GM12878 (cell line): ENCODE measurements around the gene AASDH. TPM values are rescaled to one million over a fixed set of nuclear protein-coding genes. Genes with fewer than 3 reads are reported as not detected.

Experiments
- ATAC-seq: fragments of 200-7000 bp; cut with Tn5 transposase; 3 replicates; pipeline ENCODE4 v1.9.1; 2020; ENCODE audit warnings: mild to moderate bottlenecking, moderate library complexity
- BruUV-seq: library from RNA; stranded (reverse); fragments of 400-500 nt; replicated peaks from 2 replicates; lab custom pipeline; 2021; lab: Mats Ljungman, UMichigan
- CTCF ChIA-PET: fragments of 300-600 bp; sonication (Branson Sonifier 250); formaldehyde crosslinking; extraction: SDS; loops from one replicate; lab custom pipeline; 2021; ENCODE audit warnings: inconsistent platforms; lab: Yijun Ruan, JAX
- POLR2A ChIA-PET: fragments of 350-600 bp; formaldehyde crosslinking; extraction: SDS; loops from one replicate; lab custom pipeline; 2021; ENCODE audit warnings: inconsistent platforms; lab: Charles Lee
- RAD21 ChIA-PET: fragments of 300-600 bp; sonication (Branson Sonifier 250); formaldehyde crosslinking; loops from one replicate; lab custom pipeline; 2023; ENCODE audit warnings: antibody characterized with exemption; ENCODE audit not compliant: unreplicated experiment; lab: Charles Lee
- SMC1A ChIA-PET: fragments of 300-600 bp; sonication (Branson Sonifier 250); formaldehyde crosslinking; loops from one replicate; lab custom pipeline; 2023; ENCODE audit not compliant: unreplicated experiment, uncharacterized antibody; lab: Charles Lee
- DNase-seq: peaks from one replicate; pipeline ENCODE4 v3.0.0-alpha.2; 2011; ENCODE audit warnings: low read depth, low spot score
- FAIRE-seq: peaks from 3 replicates; lab custom pipeline; 2011; peaks lifted over from hg19 to GRCh38; lab: Jason Lieb, UNC
- H2AFZ ChIP-seq: 2 replicates; pipeline ENCODE4 v1.6.0; 2011; ENCODE audit warnings: low read depth, low read length, control low read depth; ENCODE audit not compliant: control insufficient read depth
- H3K27ac ChIP-seq: 2 replicates; pipeline ENCODE4 v1.5.1; 2011; ENCODE audit warnings: control low read depth; ENCODE audit not compliant: control insufficient read depth, insufficient read depth
- H3K27me3 ChIP-seq, 2 experiments: replicated peaks in 1 of 2; 2 replicates each; pipeline versions ENCODE4 v1.6.0 to v1.6.1; 2011; ENCODE audit warnings: low read length in 1 of 2; ENCODE audit not compliant: control insufficient read depth in 2 of 2, insufficient read depth in 2 of 2
- H3K36me3 ChIP-seq, 2 experiments: 2 replicates each; pipeline ENCODE4 v1.5.1; 2011; ENCODE audit warnings: low read length in 1 of 2; ENCODE audit not compliant: control insufficient read depth in 2 of 2, insufficient read depth in 2 of 2
- H3K4me1 ChIP-seq: 2 replicates; pipeline ENCODE4 v1.6.1; 2011; ENCODE audit warnings: mild to moderate bottlenecking, low read length, moderate library complexity, mixed read lengths; ENCODE audit not compliant: control insufficient read depth, insufficient read depth
- H3K4me2 ChIP-seq: 2 replicates; pipeline ENCODE4 v1.6.0; 2011; ENCODE audit warnings: control low read depth; ENCODE audit not compliant: control insufficient read depth, insufficient read depth
- H3K4me3 ChIP-seq: fragments of 200-600 bp; sonication (generic); 2 replicates; pipeline ENCODE4 v1.5.1; 2016
- H3K79me2 ChIP-seq: 2 replicates; pipeline ENCODE4 v1.6.0; 2011; ENCODE audit warnings: low read length; ENCODE audit not compliant: control insufficient read depth, insufficient read depth
- H3K9ac ChIP-seq: 2 replicates; pipeline ENCODE4 v1.8.0; 2011; ENCODE audit warnings: low read length, control low read depth, mixed read lengths; ENCODE audit not compliant: control insufficient read depth, insufficient read depth
- H3K9me3 ChIP-seq: replicated peaks from 3 replicates; pipeline ENCODE4 v1.5.1; 2011; ENCODE audit warnings: mild to moderate bottlenecking, low read length; ENCODE audit not compliant: control insufficient read depth, insufficient read depth
- H4K20me1 ChIP-seq: 2 replicates; pipeline ENCODE4 v1.6.0; 2011; ENCODE audit not compliant: control insufficient read depth, insufficient read depth
- BACH1 ChIP-seq: fragments of 450-650 bp; IDR thresholded peaks from 2 replicates; pipeline ENCODE4 v1.6.1; 2017; ENCODE audit warnings: mild to moderate bottlenecking, borderline replicate concordance
- BRCA1 ChIP-seq: IDR thresholded peaks from 2 replicates; pipeline ENCODE4 v1.6.1; 2011; ENCODE audit warnings: low read depth, low read length, improper control_type of control experiment
- EGR1 ChIP-seq, 2 experiments: IDR thresholded peaks; 1 replicate in 1 of 2; 2 replicates in 1 of 2; pipeline ENCODE4 v1.6.1; 2011 to 2012; ENCODE audit warnings: low read depth in 2 of 2, low read length in 2 of 2, borderline replicate concordance in 1 of 2, mild to moderate bottlenecking in 1 of 2, moderate library complexity in 1 of 2
- FOXM1 ChIP-seq: IDR thresholded peaks from 2 replicates; pipeline ENCODE4 v1.6.1; 2012; ENCODE audit warnings: low read depth, mild to moderate bottlenecking, inconsistent platforms, low read length, moderate library complexity
- JUNB ChIP-seq: IDR thresholded peaks from 2 replicates; pipeline ENCODE4 v1.6.1; 2016; ENCODE audit warnings: antibody characterized with exemption, mild to moderate bottlenecking
- MYB ChIP-seq: fragments of 150-350 bp; IDR thresholded peaks from 2 replicates; pipeline ENCODE4 v1.6.1; 2014; ENCODE audit warnings: mild to moderate bottlenecking, low read depth, low read length, borderline replicate concordance
- PML ChIP-seq: IDR thresholded peaks from 2 replicates; pipeline ENCODE4 v1.6.1; 2012; ENCODE audit warnings: low read length, inconsistent platforms
- POLR2AphosphoS5 ChIP-seq: IDR thresholded peaks from 2 replicates; pipeline ENCODE4 v1.6.1; 2011; ENCODE audit warnings: mild to moderate bottlenecking, low read length, inconsistent platforms
- RAD51 ChIP-seq: fragments of 450-650 bp; IDR thresholded peaks from 2 replicates; pipeline ENCODE4 v1.6.1; 2016; ENCODE audit warnings: moderate library complexity, mild to moderate bottlenecking, inconsistent platforms
- SREBF1 ChIP-seq: IDR thresholded peaks from 2 replicates; pipeline ENCODE4 v1.6.1; 2012; ENCODE audit warnings: mild to moderate bottlenecking, low read length
- ZSCAN29 ChIP-seq: fragments of 450-650 bp; IDR thresholded peaks from 2 replicates; pipeline ENCODE4 v1.6.1; 2017; ENCODE audit warnings: mild to moderate bottlenecking, moderate library complexity
- WGBS: methylation state at CpG from one replicate; pipeline ENCODE4 v1.1.6; 2016; ENCODE audit warnings: low lambda C conversion rate; ENCODE audit not compliant: insufficient replicate concordance, insufficient coverage; ENCODE audit errors: missing lambda C conversion rate; 5-methylcytosine and 5-hydroxymethylcytosine counted together
- in situ Hi-C: fragments of 300-500 bp; cut with MboI; formaldehyde crosslinking; loops from 9 replicates; pipeline ENCODE4 v1.14.3; 2018; ENCODE audit warnings: mixed read lengths
- intact Hi-C: fragments of 100-400 bp; cut with micrococcal nuclease; formaldehyde crosslinking; loops from one replicate; pipeline ENCODE4 v1.14.2; 2022; ENCODE audit not compliant: unreplicated experiment
- polyA plus RNA-seq, 11 experiments: library from polyadenylated mRNA; depleted of rRNA in 4 of 11; unstranded in 6 of 11; stranded (reverse) in 5 of 11; fragments of >200 nt; fragmentation: Nextera tagmentation in 4 of 11; fragmentation: Illumina TruSeq in 1 of 11; extraction: Ambion mirVana in 4 of 11; extraction: Trizol in 1 of 11; gene quantifications; 1 replicate in 1 of 11; 2 replicates in 10 of 11; pipeline versions ENCODE4 v1.2.1 to v1.2.3, GENCODE V29; 2011 to 2016; ENCODE audit warnings: inconsistent platforms in 2 of 11, missing spikeins in 2 of 11, low read depth in 1 of 11
- total RNA-seq, 4 experiments: library from RNA; depleted of rRNA in 3 of 4; stranded (reverse); fragments of >200 nt in 3 of 4; fragmentation: Illumina TruSeq in 1 of 4; extraction: Trizol in 1 of 4; gene quantifications; 2 replicates each; pipeline versions ENCODE4 v1.2.1 to v1.2.3, GENCODE V29; 2013 to 2021
- TF ChIP-seq, protein P1 (sequence below): fragments of 450-650 bp; conservative IDR thresholded peaks from 2 replicates; pipeline ENCODE4 v1.6.1; 2017; ENCODE audit warnings: mild to moderate bottlenecking, moderate library complexity
- TF ChIP-seq, protein P2 (sequence below): fragments of 450-650 bp; formaldehyde crosslinking; IDR thresholded peaks from 2 replicates; pipeline ENCODE4 v1.4.0; 2020; ENCODE audit warnings: mild to moderate bottlenecking, moderate library complexity

Gene AASDH
- total and polyA plus RNA-seq, 10 of the 15 experiments (the other 5 are each of a cell fraction or from before 2014, with no cell fraction given) = 7.3 to 19.1 (median 11.3) TPM

DNA sequence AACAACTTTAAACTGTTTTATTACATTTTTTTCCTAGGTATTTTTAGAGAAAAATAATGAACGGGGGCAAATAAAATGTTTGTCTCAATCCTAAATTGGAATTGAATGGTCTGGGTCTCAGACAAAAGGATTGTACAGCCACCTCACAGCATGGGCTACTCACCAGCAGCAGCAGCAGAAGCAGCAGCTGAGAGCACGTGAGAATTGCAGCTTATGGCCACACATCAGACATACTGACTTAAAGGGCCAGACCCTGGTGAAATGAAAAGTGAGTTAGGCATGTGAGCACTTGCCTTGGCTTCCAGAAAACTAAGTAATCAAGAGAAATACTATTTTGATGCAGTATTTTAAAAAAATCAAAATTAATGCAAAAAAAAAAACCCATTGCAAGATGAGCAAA lies 56.6 kb downstream of the AASDH start:
- no peak for DNase-seq
- 41% methylated on average over 2 of the region's 2 CpGs for WGBS
- RAD21 ChIA-PET = no interaction called here
- H4K20me1 ChIP-seq = no peaks in the 10 kb centered on the region
- H3K27ac ChIP-seq = no peak overlapping the region
- H3K27me3 ChIP-seq = no peaks in the 10 kb centered on the region
- POLR2A ChIA-PET = no interaction called here
- SMC1A ChIA-PET = no interaction called here
- no peaks in the 10 kb centered on the region for H3K4me1 ChIP-seq
- no peak overlapping the region for H3K4me3 ChIP-seq
- H2AFZ ChIP-seq = no peak overlapping the region
- BruUV-seq = no TSS peak
- intact Hi-C loops = no loop called here
- CTCF ChIA-PET = no interaction called here
- TF ChIP-seq PML (no peak), EGR1 (IDR thresholded peaks at IDR 0.05; ENCODE audit: borderline replicate concordance in 1 of 2, low read depth in 2 of 2, low read length in 2 of 2) (no peak), JUNB (no peak), POLR2AphosphoS5 (no peak), ZSCAN29 (no peak), BRCA1 (no peak), BACH1 (no peak), RAD51 (no peak), MYB (no peak), FOXM1 (no peak), SREBF1 (no peak)
- TF ChIP-seq, protein P1, sequence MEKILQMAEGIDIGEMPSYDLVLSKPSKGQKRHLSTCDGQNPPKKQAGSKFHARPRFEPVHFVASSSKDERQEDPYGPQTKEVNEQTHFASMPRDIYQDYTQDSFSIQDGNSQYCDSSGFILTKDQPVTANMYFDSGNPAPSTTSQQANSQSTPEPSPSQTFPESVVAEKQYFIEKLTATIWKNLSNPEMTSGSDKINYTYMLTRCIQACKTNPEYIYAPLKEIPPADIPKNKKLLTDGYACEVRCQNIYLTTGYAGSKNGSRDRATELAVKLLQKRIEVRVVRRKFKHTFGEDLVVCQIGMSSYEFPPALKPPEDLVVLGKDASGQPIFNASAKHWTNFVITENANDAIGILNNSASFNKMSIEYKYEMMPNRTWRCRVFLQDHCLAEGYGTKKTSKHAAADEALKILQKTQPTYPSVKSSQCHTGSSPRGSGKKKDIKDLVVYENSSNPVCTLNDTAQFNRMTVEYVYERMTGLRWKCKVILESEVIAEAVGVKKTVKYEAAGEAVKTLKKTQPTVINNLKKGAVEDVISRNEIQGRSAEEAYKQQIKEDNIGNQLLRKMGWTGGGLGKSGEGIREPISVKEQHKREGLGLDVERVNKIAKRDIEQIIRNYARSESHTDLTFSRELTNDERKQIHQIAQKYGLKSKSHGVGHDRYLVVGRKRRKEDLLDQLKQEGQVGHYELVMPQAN = no peak
- TF ChIP-seq, protein P2, sequence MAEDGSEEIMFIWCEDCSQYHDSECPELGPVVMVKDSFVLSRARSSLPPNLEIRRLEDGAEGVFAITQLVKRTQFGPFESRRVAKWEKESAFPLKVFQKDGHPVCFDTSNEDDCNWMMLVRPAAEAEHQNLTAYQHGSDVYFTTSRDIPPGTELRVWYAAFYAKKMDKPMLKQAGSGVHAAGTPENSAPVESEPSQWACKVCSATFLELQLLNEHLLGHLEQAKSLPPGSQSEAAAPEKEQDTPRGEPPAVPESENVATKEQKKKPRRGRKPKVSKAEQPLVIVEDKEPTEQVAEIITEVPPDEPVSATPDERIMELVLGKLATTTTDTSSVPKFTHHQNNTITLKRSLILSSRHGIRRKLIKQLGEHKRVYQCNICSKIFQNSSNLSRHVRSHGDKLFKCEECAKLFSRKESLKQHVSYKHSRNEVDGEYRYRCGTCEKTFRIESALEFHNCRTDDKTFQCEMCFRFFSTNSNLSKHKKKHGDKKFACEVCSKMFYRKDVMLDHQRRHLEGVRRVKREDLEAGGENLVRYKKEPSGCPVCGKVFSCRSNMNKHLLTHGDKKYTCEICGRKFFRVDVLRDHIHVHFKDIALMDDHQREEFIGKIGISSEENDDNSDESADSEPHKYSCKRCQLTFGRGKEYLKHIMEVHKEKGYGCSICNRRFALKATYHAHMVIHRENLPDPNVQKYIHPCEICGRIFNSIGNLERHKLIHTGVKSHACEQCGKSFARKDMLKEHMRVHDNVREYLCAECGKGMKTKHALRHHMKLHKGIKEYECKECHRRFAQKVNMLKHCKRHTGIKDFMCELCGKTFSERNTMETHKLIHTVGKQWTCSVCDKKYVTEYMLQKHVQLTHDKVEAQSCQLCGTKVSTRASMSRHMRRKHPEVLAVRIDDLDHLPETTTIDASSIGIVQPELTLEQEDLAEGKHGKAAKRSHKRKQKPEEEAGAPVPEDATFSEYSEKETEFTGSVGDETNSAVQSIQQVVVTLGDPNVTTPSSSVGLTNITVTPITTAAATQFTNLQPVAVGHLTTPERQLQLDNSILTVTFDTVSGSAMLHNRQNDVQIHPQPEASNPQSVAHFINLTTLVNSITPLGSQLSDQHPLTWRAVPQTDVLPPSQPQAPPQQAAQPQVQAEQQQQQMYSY = no peak
- TF ChIP-seq, all 136 proteins: peak for 0
- Histone ChIP-seq H3K79me2 (no peaks in the 10 kb centered on the region), H3K9ac (no peak overlapping the region), H3K4me2 (no peak overlapping the region), H3K9me3 (no peaks in the 10 kb centered on the region), H3K36me3 (no peaks in the 10 kb centered on the region)
- in situ Hi-C loops = no loop called here
- FAIRE-seq = no peak
- ATAC-seq = no peak
